DND-41 (cell line): ENCODE results near the gene CPD.

Experiments
- CTCF ChIP-seq: IDR thresholded peaks from 2 replicates; pipeline ENCODE4 v1.5.1; 2012; ENCODE audit warnings: borderline replicate concordance, low read length, moderate library complexity, mild to moderate bottlenecking; ENCODE audit not compliant: poor library complexity, severe bottlenecking; ENCODE audit errors: extremely low read depth
- EZH2 ChIP-seq: IDR thresholded peaks from 3 replicates; pipeline ENCODE4 v1.6.1; 2012; ENCODE audit warnings: borderline replicate concordance, low read depth, mild to moderate bottlenecking, moderate library complexity, low read length, inconsistent platforms; ENCODE audit not compliant: severe bottlenecking

- TF ChIP-seq CTCF (no peak), EZH2 (no peak)
Measured at GRCh38 chr17:30506481-30506880, 127.8 kb downstream of the CPD start.
